IMR-90 (cell line): Measurements from ENCODE around the gene ABTB2. TPM values are rescaled to one million over a fixed set of nuclear protein-coding genes. Genes with fewer than 3 reads are reported as not detected.

ENCODE experiments used
- ATAC-seq: fragments of 200-7000 bp; cut with Tn5 transposase; 2 replicates; pipeline ENCODE4 v1.9.1; 2020; ENCODE audit warnings: low read depth, mild to moderate bottlenecking, moderate library complexity
- BruUV-seq: library from RNA; stranded (reverse); fragments of 400-500 nt; replicated peaks from 2 replicates; lab custom pipeline; 2021; lab: Mats Ljungman, UMichigan
- CTCF ChIA-PET: fragments of 300-600 bp; formaldehyde crosslinking; extraction: SDS; loops from one replicate; lab custom pipeline; 2021; ENCODE audit warnings: antibody characterized with exemption; lab: Yijun Ruan, JAX
- POLR2A ChIA-PET: fragments of 300-600 bp; sonication (Branson Sonifier 250); formaldehyde crosslinking; loops from one replicate; lab custom pipeline; 2022; ENCODE audit warnings: antibody characterized with exemption; ENCODE audit not compliant: unreplicated experiment; lab: Charles Lee
- DNase-seq: peaks from one replicate; pipeline ENCODE4 v3.0.0; 2013
- H2AFZ ChIP-seq: replicated peaks from 2 replicates; pipeline ENCODE3; 2013; ENCODE audit warnings: low read length, mild to moderate bottlenecking; ENCODE audit not compliant: poor library complexity
- H2AK5ac ChIP-seq: 2 replicates; pipeline ENCODE4 v1.6.1; 2013; ENCODE audit warnings: low read depth, low read length, inconsistent platforms
- H2AK9ac ChIP-seq: replicated peaks from 2 replicates; pipeline ENCODE3; 2013; ENCODE audit warnings: mild to moderate bottlenecking, low read depth, low read length, moderate library complexity; ENCODE audit not compliant: poor library complexity
- H2BK120ac ChIP-seq: 2 replicates; pipeline ENCODE4 v1.6.1; 2013; ENCODE audit warnings: low read depth, low read length, inconsistent platforms
- H2BK15ac ChIP-seq: 3 replicates; pipeline ENCODE4 v1.6.1; 2013; ENCODE audit warnings: low read depth, low read length, inconsistent platforms
- H2BK20ac ChIP-seq: 2 replicates; pipeline ENCODE4 v1.6.1; 2013; ENCODE audit warnings: low read depth, mild to moderate bottlenecking, inconsistent platforms, low read length, moderate library complexity
- H2BK5ac ChIP-seq: 2 replicates; pipeline ENCODE4 v1.6.1; 2013; ENCODE audit warnings: mild to moderate bottlenecking, low read depth, low read length, inconsistent platforms; ENCODE audit not compliant: poor library complexity, severe bottlenecking
- H3K14ac ChIP-seq: replicated peaks from 2 replicates; pipeline ENCODE4 v1.6.1; 2013; ENCODE audit warnings: low read depth, low read length, inconsistent platforms
- H3K18ac ChIP-seq: 2 replicates; pipeline ENCODE4 v1.6.1; 2013; ENCODE audit warnings: low read depth, low read length, control low read depth
- H3K23ac ChIP-seq: 2 replicates; pipeline ENCODE4 v1.6.1; 2013; ENCODE audit warnings: low read depth, low read length, inconsistent platforms
- H3K27ac ChIP-seq: 2 replicates; pipeline ENCODE4 v1.5.1; 2013; ENCODE audit warnings: mild to moderate bottlenecking, control low read depth, low read length; ENCODE audit not compliant: insufficient read depth
- H3K27me3 ChIP-seq: 2 replicates; pipeline ENCODE4 v1.6.1; 2013; ENCODE audit warnings: low read length; ENCODE audit not compliant: control insufficient read depth, insufficient read depth
- H3K36me3 ChIP-seq: 2 replicates; pipeline ENCODE4 v1.6.1; 2013; ENCODE audit warnings: low read length, mixed read lengths; ENCODE audit not compliant: control insufficient read depth, insufficient read depth
- H3K4ac ChIP-seq: 2 replicates; pipeline ENCODE4 v1.6.1; 2013; ENCODE audit warnings: low read depth, low read length, inconsistent platforms
- H3K4me1 ChIP-seq: 2 replicates; pipeline ENCODE4 v1.6.1; 2013; ENCODE audit warnings: low read length, mixed read lengths; ENCODE audit not compliant: control insufficient read depth, insufficient read depth
- H3K4me2 ChIP-seq: 2 replicates; pipeline ENCODE4 v1.6.1; 2013; ENCODE audit warnings: low read depth, mild to moderate bottlenecking, control low read depth, low read length, moderate library complexity
- H3K4me3 ChIP-seq: 2 replicates; pipeline ENCODE4 v1.5.1; 2013; ENCODE audit warnings: low read depth, mild to moderate bottlenecking, control low read depth, low read length, moderate library complexity; ENCODE audit not compliant: insufficient read depth
- H3K56ac ChIP-seq: 2 replicates; pipeline ENCODE4 v1.6.1; 2013; ENCODE audit warnings: low read length, inconsistent platforms; ENCODE audit not compliant: insufficient read depth; ENCODE audit errors: extremely low read depth
- H3K79me1 ChIP-seq, 2 experiments: 2 replicates each; pipeline ENCODE4 v1.6.1; 2013; ENCODE audit warnings: low read length in 2 of 2, inconsistent platforms in 1 of 2, low read depth in 1 of 2
- H3K9ac ChIP-seq: 2 replicates; pipeline ENCODE4 v1.6.1; 2013; ENCODE audit warnings: low read depth, low read length, control low read depth
- H3K9me1 ChIP-seq: 2 replicates; pipeline ENCODE4 v1.6.1; 2013; ENCODE audit warnings: low read length, inconsistent platforms; ENCODE audit not compliant: insufficient read depth
- H3K9me3 ChIP-seq: 2 replicates; pipeline ENCODE4 v1.6.1; 2013; ENCODE audit warnings: low read length; ENCODE audit not compliant: control insufficient read depth, insufficient read depth
- H4K20me1 ChIP-seq: 2 replicates; pipeline ENCODE4 v1.6.1; 2013; ENCODE audit warnings: low read length, inconsistent platforms; ENCODE audit not compliant: insufficient read depth
- H4K5ac ChIP-seq: 2 replicates; pipeline ENCODE4 v1.6.1; 2013; ENCODE audit warnings: mild to moderate bottlenecking, low read depth, low read length, control low read depth
- H4K8ac ChIP-seq, 2 experiments: 2 replicates each; pipeline ENCODE4 v1.6.1; 2013; ENCODE audit warnings: low read depth in 2 of 2, low read length in 2 of 2, control low read depth in 1 of 2, inconsistent platforms in 1 of 2
- H4K91ac ChIP-seq: 2 replicates; pipeline ENCODE4 v1.6.1; 2013; ENCODE audit warnings: low read depth, low read length, inconsistent platforms; ENCODE audit not compliant: insufficient read depth
- BHLHE40 ChIP-seq: fragments of 150-350 bp; IDR thresholded peaks from 2 replicates; pipeline ENCODE4 v1.6.1; 2016; ENCODE audit warnings: mild to moderate bottlenecking, low read depth, low read length
- CEBPB ChIP-seq: IDR thresholded peaks from 2 replicates; pipeline ENCODE4 v1.6.1; 2012; ENCODE audit warnings: low read depth, low read length, improper control_type of control experiment
- CHD1 ChIP-seq: IDR thresholded peaks from 2 replicates; pipeline ENCODE4 v1.6.1; 2012; ENCODE audit warnings: low read depth, low read length, improper control_type of control experiment
- CTCF ChIP-seq: conservative IDR thresholded peaks from 2 replicates; pipeline ENCODE4 v1.5.1; 2012; ENCODE audit warnings: mild to moderate bottlenecking, low read depth, low read length, improper control_type of control experiment
- FOS ChIP-seq: fragments of 150-350 bp; IDR thresholded peaks from 2 replicates; pipeline ENCODE4 v1.6.1; 2016; ENCODE audit warnings: low read depth, low read length
- MAFK ChIP-seq: IDR thresholded peaks from 2 replicates; pipeline ENCODE4 v1.6.1; 2012; ENCODE audit warnings: low read depth, low read length, improper control_type of control experiment
- MAZ ChIP-seq: IDR thresholded peaks from 2 replicates; pipeline ENCODE4 v1.6.1; 2012; ENCODE audit warnings: low read depth, mild to moderate bottlenecking, low read length, improper control_type of control experiment, moderate library complexity, borderline replicate concordance
- MXI1 ChIP-seq: IDR thresholded peaks from 2 replicates; pipeline ENCODE4 v1.6.1; 2012; ENCODE audit warnings: low read depth, mild to moderate bottlenecking, low read length, moderate library complexity, borderline replicate concordance
- NFE2L2 ChIP-seq: fragments of 150-350 bp; IDR thresholded peaks from 2 replicates; pipeline ENCODE4 v1.6.1; 2016; ENCODE audit warnings: low read depth, mild to moderate bottlenecking, low read length
- POLR2A ChIP-seq: IDR thresholded peaks from 2 replicates; pipeline ENCODE4 v1.6.1; 2012; ENCODE audit warnings: mild to moderate bottlenecking, low read depth, low read length
- RAD21 ChIP-seq: IDR thresholded peaks from 2 replicates; pipeline ENCODE4 v1.6.1; 2012; ENCODE audit warnings: low read length, improper control_type of control experiment
- RCOR1 ChIP-seq: IDR thresholded peaks from 2 replicates; pipeline ENCODE4 v1.6.1; 2012; ENCODE audit warnings: mild to moderate bottlenecking, low read length, improper control_type of control experiment; ENCODE audit not compliant: insufficient replicate concordance
- RFX5 ChIP-seq: IDR thresholded peaks from 2 replicates; pipeline ENCODE4 v1.8.0; 2012; ENCODE audit warnings: low read depth, mild to moderate bottlenecking, low read length, moderate library complexity
- SMC3 ChIP-seq: fragments of 150-350 bp; IDR thresholded peaks from 2 replicates; pipeline ENCODE4 v1.6.1; 2016; ENCODE audit warnings: low read depth, mild to moderate bottlenecking, antibody characterized with exemption, low read length, moderate library complexity
- WGBS, 2 experiments: methylation state at CpG; one replicate each; pipeline versions ENCODE4 v1.1.5 to v1.1.7; 2013; ENCODE audit warnings: missing lambda C conversion rate in 2 of 2; ENCODE audit not compliant: insufficient read length in 1 of 2; ENCODE audit errors: extremely low coverage in 2 of 2; 5-methylcytosine and 5-hydroxymethylcytosine counted together
- dilution Hi-C: fragments of 300-500 bp; cut with HindIII; formaldehyde crosslinking; loops from one replicate; pipeline ENCODE4 v1.14.3; 2018; ENCODE audit warnings: low sequenced_read_pairs; ENCODE audit not compliant: unreplicated experiment
- in situ Hi-C: fragments of 300-500 bp; cut with MboI; formaldehyde crosslinking; loops from 3 replicates; pipeline ENCODE4 v1.14.3; 2019; ENCODE audit warnings: low sequenced_read_pairs, inconsistent platforms, mixed read lengths
- intact Hi-C: fragments of 100-400 bp; cut with micrococcal nuclease; formaldehyde crosslinking; loops from 2 replicates; pipeline ENCODE4 v1.10.0; 2022
- polyA plus RNA-seq, 3 experiments: library from polyadenylated mRNA; depleted of rRNA; stranded (reverse); fragments of >200 nt; gene quantifications; 2 replicates each; pipeline ENCODE4 v1.2.3, GENCODE V29; 2012; ENCODE audit warnings: low replicate concordance in 1 of 3
- total RNA-seq: library from RNA; depleted of rRNA; stranded (reverse); fragments of >200 nt; gene quantifications from 2 replicates; pipeline ENCODE4 v1.2.3, GENCODE V29; 2012
- TF ChIP-seq, protein P1 (sequence below): fragments of 150-350 bp; IDR thresholded peaks from 2 replicates; pipeline ENCODE4 v1.6.1; 2016; ENCODE audit warnings: low read depth, mild to moderate bottlenecking, low read length, moderate library complexity, borderline replicate concordance
- TF ChIP-seq, protein P2 (sequence below): fragments of 150-350 bp; IDR thresholded peaks from 2 replicates; pipeline ENCODE4 v1.6.1; 2017; ENCODE audit warnings: mild to moderate bottlenecking, antibody characterized with exemption, low read length, low read depth

Gene ABTB2
- total and polyA plus RNA-seq, 2 of the 4 experiments (the other 2 are of a cell fraction) = 0.18 to 2.0 TPM

DNA sequence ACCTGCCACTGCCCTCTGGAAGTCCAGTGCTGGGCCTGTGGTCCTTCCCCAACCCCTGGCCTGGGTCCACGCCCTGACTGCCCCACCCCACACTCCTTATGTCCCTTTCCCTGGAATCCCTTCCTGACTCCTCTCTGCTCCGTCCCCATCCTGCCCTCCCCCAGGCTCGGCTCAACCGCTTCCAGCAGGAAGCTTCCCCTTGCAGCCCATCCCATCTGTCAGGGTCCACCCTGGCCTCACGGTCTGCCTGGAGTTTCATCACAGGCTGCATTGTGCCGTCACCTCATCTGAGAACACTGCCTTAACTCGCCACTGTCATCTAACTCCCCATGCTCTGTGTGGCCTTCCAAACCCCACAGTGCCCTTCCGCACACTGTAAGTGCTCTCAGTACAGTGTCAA lies 188.1 kb downstream of the ABTB2 start:
- H3K36me3 ChIP-seq = no peaks in the 10 kb centered on the region
- H4K91ac ChIP-seq = no peak overlapping the region
- H4K20me1 ChIP-seq = no peaks in the 10 kb centered on the region; the same call in none of the 2 replicates
- 61% methylated on average over 5 of the region's 8 CpGs; no CpG with 5 or more reads in 1 of the 2 experiments for WGBS, 2 experiments
- no peak overlapping the region for H2AK5ac ChIP-seq
- no peak for TF ChIP-seq RCOR1
- TF ChIP-seq CEBPB = no peak
- TF ChIP-seq CHD1 = no peak
- TF ChIP-seq MAZ = no peak
- no peak for TF ChIP-seq NFE2L2
- TF ChIP-seq SMC3 = no peak
- no peak for TF ChIP-seq RAD21
- TF ChIP-seq, protein P1, sequence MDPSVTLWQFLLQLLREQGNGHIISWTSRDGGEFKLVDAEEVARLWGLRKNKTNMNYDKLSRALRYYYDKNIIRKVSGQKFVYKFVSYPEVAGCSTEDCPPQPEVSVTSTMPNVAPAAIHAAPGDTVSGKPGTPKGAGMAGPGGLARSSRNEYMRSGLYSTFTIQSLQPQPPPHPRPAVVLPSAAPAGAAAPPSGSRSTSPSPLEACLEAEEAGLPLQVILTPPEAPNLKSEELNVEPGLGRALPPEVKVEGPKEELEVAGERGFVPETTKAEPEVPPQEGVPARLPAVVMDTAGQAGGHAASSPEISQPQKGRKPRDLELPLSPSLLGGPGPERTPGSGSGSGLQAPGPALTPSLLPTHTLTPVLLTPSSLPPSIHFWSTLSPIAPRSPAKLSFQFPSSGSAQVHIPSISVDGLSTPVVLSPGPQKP = no peak
- no peak for TF ChIP-seq RFX5
- TF ChIP-seq BHLHE40 = no peak
- no peak for TF ChIP-seq MXI1
- no peak for TF ChIP-seq POLR2A
- no peak for TF ChIP-seq MAFK
- no peak for TF ChIP-seq CTCF
- no peak for TF ChIP-seq FOS
- TF ChIP-seq, protein P2, sequence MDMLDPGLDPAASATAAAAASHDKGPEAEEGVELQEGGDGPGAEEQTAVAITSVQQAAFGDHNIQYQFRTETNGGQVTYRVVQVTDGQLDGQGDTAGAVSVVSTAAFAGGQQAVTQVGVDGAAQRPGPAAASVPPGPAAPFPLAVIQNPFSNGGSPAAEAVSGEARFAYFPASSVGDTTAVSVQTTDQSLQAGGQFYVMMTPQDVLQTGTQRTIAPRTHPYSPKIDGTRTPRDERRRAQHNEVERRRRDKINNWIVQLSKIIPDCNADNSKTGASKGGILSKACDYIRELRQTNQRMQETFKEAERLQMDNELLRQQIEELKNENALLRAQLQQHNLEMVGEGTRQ = no peak
- H3K9me3 ChIP-seq = peaks cover 2% of the 10 kb centered on the region; the same call in 1 of the 2 replicates
- intact Hi-C loops = loop anchor here (5.0 kb wide), 1 partner anchor 323 kb away; no protein-coding TSS in a partner anchor
- no peaks in the 10 kb centered on the region for H3K79me1 ChIP-seq
- peaks cover 7% of the 10 kb centered on the region for H3K27me3 ChIP-seq
- no peak overlapping the region for H3K9ac ChIP-seq
- BruUV-seq = no TSS peak
- no peaks in the 10 kb centered on the region; the same call in 1 of the 2 replicates for H3K9me1 ChIP-seq
- H2BK20ac ChIP-seq = no peak overlapping the region
- no peak for DNase-seq
- in situ Hi-C loops = loop anchor here (10.0 kb wide), 1 partner anchor 325 kb away; no protein-coding TSS in a partner anchor
- no peak overlapping the region for H3K14ac ChIP-seq
- POLR2A ChIA-PET = no interaction called here
- ATAC-seq = no peak
- no peak overlapping the region for H3K4me3 ChIP-seq
- H2BK15ac ChIP-seq = no peak overlapping the region
- H4K5ac ChIP-seq = no peak overlapping the region
- dilution Hi-C loops = no loop called here
- no peak overlapping the region for H3K4me2 ChIP-seq
- no peak overlapping the region for H2BK120ac ChIP-seq
- peaks cover 4% of the 10 kb centered on the region for H3K4me1 ChIP-seq
- H3K23ac ChIP-seq = no peak overlapping the region
- CTCF ChIA-PET = no interaction called here
- no peak overlapping the region for H2AK9ac ChIP-seq
- H3K56ac ChIP-seq = no peak overlapping the region
- no peak overlapping the region for H3K18ac ChIP-seq
- H3K4ac ChIP-seq = no peak overlapping the region
- H3K27ac ChIP-seq = no peak overlapping the region
- no peak overlapping the region for H2BK5ac ChIP-seq
- H4K8ac ChIP-seq = no peak overlapping the region
- no peak overlapping the region for H2AFZ ChIP-seq
